Keratinocyte (primary cell): ENCODE results near the gene SLC6A15. TPM values are rescaled to one million over a fixed set of nuclear protein-coding genes. Genes with fewer than 3 reads are reported as not detected.

Source experiments
- DNase-seq: peaks from one replicate; pipeline ENCODE4 v3.0.0-alpha.2; 2011; ENCODE audit warnings: low read depth, missing footprints, low spot score
- FAIRE-seq: peaks from 2 replicates; lab custom pipeline; 2011; peaks lifted over from hg19 to GRCh38; lab: Jason Lieb, UNC
- H2AFZ ChIP-seq: 2 replicates; pipeline ENCODE4 v1.6.0; 2012; ENCODE audit warnings: low read length, control low read depth, inconsistent platforms; ENCODE audit not compliant: control insufficient read depth
- H3K27ac ChIP-seq: 2 replicates; pipeline ENCODE4 v1.5.1; 2011; ENCODE audit warnings: low read length; ENCODE audit not compliant: control insufficient read depth, insufficient read depth
- H3K27me3 ChIP-seq: 3 replicates; pipeline ENCODE4 v1.6.0; 2011; ENCODE audit warnings: low read length; ENCODE audit not compliant: control insufficient read depth, insufficient read depth; ENCODE audit errors: extremely low read depth
- H3K36me3 ChIP-seq, 2 experiments: 2 replicates in 1 of 2; 3 replicates in 1 of 2; pipeline ENCODE4 v1.5.1; 2011; ENCODE audit warnings: low read length in 2 of 2, mild to moderate bottlenecking in 1 of 2; ENCODE audit not compliant: control insufficient read depth in 2 of 2, insufficient read depth in 2 of 2; ENCODE audit errors: extremely low read depth in 1 of 2
- H3K4me1 ChIP-seq: 3 replicates; pipeline ENCODE4 v1.5.1; 2011; ENCODE audit warnings: low read length; ENCODE audit not compliant: control insufficient read depth, insufficient read depth; ENCODE audit errors: extremely low read depth
- H3K4me2 ChIP-seq: 3 replicates; pipeline ENCODE4 v1.6.0; 2011; ENCODE audit warnings: low read depth, low read length; ENCODE audit not compliant: control insufficient read depth, insufficient read depth; ENCODE audit errors: extremely low read depth
- H3K4me3 ChIP-seq, 3 experiments: fragments of 200-600 bp in 1 of 3; sonication (generic) in 1 of 3; 2 replicates in 2 of 3; 3 replicates in 1 of 3; pipeline ENCODE4 v1.5.1; 2011 to 2016; ENCODE audit warnings: low read length in 3 of 3, mild to moderate bottlenecking in 3 of 3, control low read depth in 2 of 3, inconsistent platforms in 1 of 3, low read depth in 1 of 3, mixed read lengths in 1 of 3, mixed run types in 1 of 3, moderate library complexity in 1 of 3; ENCODE audit not compliant: control insufficient read depth in 2 of 3, insufficient read depth in 2 of 3; ENCODE audit errors: extremely low read depth in 1 of 3
- H3K79me2 ChIP-seq: 2 replicates; pipeline ENCODE4 v1.6.0; 2012; ENCODE audit warnings: low read length; ENCODE audit not compliant: control insufficient read depth, insufficient read depth
- H3K9ac ChIP-seq: 3 replicates; pipeline ENCODE4 v1.6.0; 2011; ENCODE audit warnings: low read length; ENCODE audit not compliant: control insufficient read depth, insufficient read depth; ENCODE audit errors: extremely low read depth
- H3K9me1 ChIP-seq: 3 replicates; pipeline ENCODE4 v1.6.0; 2011; ENCODE audit warnings: low read length; ENCODE audit not compliant: control insufficient read depth, insufficient read depth; ENCODE audit errors: extremely low read depth
- H3K9me3 ChIP-seq: 2 replicates; pipeline ENCODE4 v1.5.1; 2012; ENCODE audit warnings: low read depth, low read length; ENCODE audit not compliant: control insufficient read depth
- H4K20me1 ChIP-seq: 3 replicates; pipeline ENCODE4 v1.6.0; 2011; ENCODE audit warnings: low read length; ENCODE audit not compliant: control insufficient read depth, insufficient read depth; ENCODE audit errors: extremely low read depth
- CTCF ChIP-seq, 3 experiments: IDR thresholded peaks in 1 of 3; conservative IDR thresholded peaks in 1 of 3; optimal IDR thresholded peaks in 1 of 3; 2 replicates in 2 of 3; 3 replicates in 1 of 3; pipeline versions ENCODE3 to v1.5.1; 2011; ENCODE audit warnings: low read length in 3 of 3, mild to moderate bottlenecking in 3 of 3, moderate library complexity in 2 of 3, control low read depth in 1 of 3, inconsistent platforms in 1 of 3; ENCODE audit not compliant: insufficient read depth in 2 of 3; ENCODE audit errors: extremely low read depth in 1 of 3
- EZH2 ChIP-seq: IDR thresholded peaks from one replicate; pipeline ENCODE4 v1.6.1; 2012; ENCODE audit warnings: inconsistent platforms, mild to moderate bottlenecking, low read length, moderate library complexity
- dilution Hi-C: fragments of 300-500 bp; cut with MboI; formaldehyde crosslinking; loops from one replicate; pipeline ENCODE4 v1.7.0; 2020; ENCODE audit warnings: low sequenced_read_pairs; ENCODE audit not compliant: extremely low pct_ligation_motif_present
- polyA plus RNA-seq, 5 experiments: library from polyadenylated mRNA; depleted of rRNA in 3 of 5; stranded (reverse) in 3 of 5; stranded (forward) in 1 of 5; unstranded in 1 of 5; fragments of >200 nt; gene quantifications; 1 replicate in 1 of 5; 2 replicates in 3 of 5; 3 replicates in 1 of 5; pipeline versions ENCODE4 v1.2.1 to v1.2.3, GENCODE V29; 2011 to 2012; ENCODE audit warnings: missing spikeins in 2 of 5, low read depth in 1 of 5, low replicate concordance in 1 of 5

Gene SLC6A15
- polyA plus RNA-seq, 1 donor (not counting 4 experiments of a cell fraction or from before 2014, with no cell fraction given) = 18.9 TPM

- dilution Hi-C loops = no loop called here
- H3K9ac ChIP-seq = no peak overlapping the region
- no peaks in the 10 kb centered on the region for H3K9me3 ChIP-seq
- H3K27me3 ChIP-seq = no peaks in the 10 kb centered on the region
- no peak overlapping the region for H3K27ac ChIP-seq
- no peaks in the 10 kb centered on the region for H3K4me1 ChIP-seq
- no peaks in the 10 kb centered on the region for H3K79me2 ChIP-seq
- TF ChIP-seq EZH2 = no peak
- no peak for TF ChIP-seq CTCF (optimal IDR thresholded peaks at IDR 0.05 in 1 of 3, IDR thresholded peaks at IDR 0.05 in 1 of 3, conservative IDR thresholded peaks at IDR 0.05 in 1 of 3; ENCODE audit: extremely low read depth in 1 of 3, insufficient read depth in 2 of 3, low read length in 3 of 3)
- no peaks in the 10 kb centered on the region for H3K9me1 ChIP-seq
- no peaks in the 10 kb centered on the region for H3K36me3 ChIP-seq
- DNase-seq (no peak), FAIRE-seq (no peak)
- H3K4me2 ChIP-seq = no peak overlapping the region
- H3K4me3 ChIP-seq = no peak overlapping the region
- H2AFZ ChIP-seq = no peak overlapping the region
- H4K20me1 ChIP-seq = no peaks in the 10 kb centered on the region
Measured at GRCh38 chr12:84937415-84937814, 24.8 kb upstream of the SLC6A15 start.

GRCh38 chr12:84929501-84929900 lies 16.9 kb upstream of the SLC6A15 start:
- H3K9me3 ChIP-seq = no peaks in the 10 kb centered on the region
- H4K20me1 ChIP-seq = no peaks in the 10 kb centered on the region
- H3K36me3 ChIP-seq = no peaks in the 10 kb centered on the region
- no peak overlapping the region for H3K27ac ChIP-seq
- FAIRE-seq = no peak
- H3K4me2 ChIP-seq = no peak overlapping the region
- no peak for DNase-seq
- H3K9me1 ChIP-seq = no peaks in the 10 kb centered on the region
- no peak overlapping the region for H3K9ac ChIP-seq
- H2AFZ ChIP-seq = no peak overlapping the region
- no peak for TF ChIP-seq CTCF (optimal IDR thresholded peaks at IDR 0.05 in 1 of 3, IDR thresholded peaks at IDR 0.05 in 1 of 3, conservative IDR thresholded peaks at IDR 0.05 in 1 of 3; ENCODE audit: extremely low read depth in 1 of 3, insufficient read depth in 2 of 3, low read length in 3 of 3)
- TF ChIP-seq EZH2 = no peak
- dilution Hi-C loops = no loop called here
- no peak overlapping the region for H3K4me3 ChIP-seq
- H3K79me2 ChIP-seq = no peaks in the 10 kb centered on the region
- peaks cover 4% of the 10 kb centered on the region for H3K4me1 ChIP-seq
- H3K27me3 ChIP-seq = no peaks in the 10 kb centered on the region
